GM13976 (cell line): ENCODE data around the gene SGCA.

Source experiments
- DNase-seq: peaks from one replicate; pipeline ENCODE4 v3.0.0; 2012; ENCODE audit warnings: low spot score
- CTCF ChIP-seq: IDR thresholded peaks from 2 replicates; pipeline ENCODE4 v1.5.1; 2012; ENCODE audit warnings: borderline replicate concordance, mild to moderate bottlenecking; ENCODE audit not compliant: insufficient read depth; ENCODE audit errors: extremely low read depth, missing control alignments, control extremely low read depth
- in situ Hi-C: fragments of 300-500 bp; cut with MboI; formaldehyde crosslinking; loops from one replicate; pipeline ENCODE4 v1.12.0; 2022; ENCODE audit warnings: low sequenced_read_pairs, mixed read lengths, inconsistent platforms; ENCODE audit not compliant: unreplicated experiment

The SGCA gene

GRCh38 chr17:50150354-50151040 is 15.3 kb upstream of the SGCA start, which contains the start of gene PPP1R9B:
Gene PPP1R9B (minus strand): TSS chr17:50150677. CDS start chr17:50150513, 164 bp downstream.
- TF ChIP-seq CTCF, result no peak
- in situ Hi-C loops, result no loop called here
- DNase-seq, result no peak

GRCh38 chr17:50151041-50151936 is 14.5 kb upstream of the SGCA start:
- peak; percentile 95 for DNase-seq
- peak; percentile 42 for TF ChIP-seq CTCF
- in situ Hi-C loops, result no loop called here

GRCh38 chr17:50151937-50152547 is 13.8 kb upstream of the SGCA start:
- in situ Hi-C loops, result no loop called here
- peak; percentile 78 for DNase-seq
- TF ChIP-seq CTCF, result no peak

GRCh38 chr17:50152736-50153135 is 13.1 kb upstream of the SGCA start:
- no peak for DNase-seq
- in situ Hi-C loops, result no loop called here
- TF ChIP-seq CTCF, result no peak

GRCh38 chr17:50153650-50154575 is 11.9 kb upstream of the SGCA start:
- in situ Hi-C loops, result no loop called here
- no peak for TF ChIP-seq CTCF
- no peak for DNase-seq
